EL (cell line): ENCODE results near the gene PPP1R16B.

Experiments
- DNase-seq: peaks from one replicate; pipeline ENCODE4 v3.0.0-alpha.2; 2016

PPP1R16B gene

DNA sequence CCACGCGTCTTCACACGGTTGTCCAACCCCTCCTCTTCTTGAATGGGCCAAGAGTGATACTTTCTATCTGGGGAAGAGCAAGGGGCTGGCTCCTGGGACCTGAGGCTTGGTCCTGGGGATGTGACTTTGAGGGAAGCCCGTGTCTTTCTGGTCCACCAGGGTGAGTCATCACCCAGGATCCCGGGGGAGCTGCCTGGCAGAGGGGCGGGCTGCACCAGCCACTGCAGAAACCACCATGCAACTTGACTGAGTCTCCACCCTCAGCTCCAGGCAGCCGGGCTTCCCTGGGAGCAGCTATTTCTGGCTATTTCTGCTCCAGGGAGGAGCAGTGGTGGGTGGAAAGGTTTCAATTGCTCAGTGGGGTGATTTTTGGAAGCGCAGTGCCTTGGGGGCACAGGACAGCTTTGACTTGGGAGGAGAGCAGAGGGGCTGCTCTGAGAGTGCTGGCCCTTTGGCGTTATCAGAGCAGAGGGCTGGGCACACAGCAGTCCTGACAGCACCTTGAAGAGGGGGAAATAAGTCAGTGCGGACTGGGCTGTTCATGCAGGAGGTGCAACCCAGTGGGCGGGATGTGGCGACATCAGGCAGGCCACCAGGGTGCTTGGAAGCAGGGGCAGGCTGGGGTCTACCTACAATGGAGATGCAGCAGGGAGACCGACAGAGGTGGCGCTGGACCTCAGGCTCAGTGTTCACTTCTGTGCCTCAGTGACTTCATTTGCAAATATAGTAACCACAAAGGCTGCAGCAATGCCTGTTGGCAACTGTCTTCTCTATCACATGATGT lies 75.6 kb downstream of the PPP1R16B start:
- peak; percentile 10 for DNase-seq

GRCh38 chr20:38881806-38882440 lies 76.4 kb downstream of the PPP1R16B start:
- DNase-seq, result no peak

DNA sequence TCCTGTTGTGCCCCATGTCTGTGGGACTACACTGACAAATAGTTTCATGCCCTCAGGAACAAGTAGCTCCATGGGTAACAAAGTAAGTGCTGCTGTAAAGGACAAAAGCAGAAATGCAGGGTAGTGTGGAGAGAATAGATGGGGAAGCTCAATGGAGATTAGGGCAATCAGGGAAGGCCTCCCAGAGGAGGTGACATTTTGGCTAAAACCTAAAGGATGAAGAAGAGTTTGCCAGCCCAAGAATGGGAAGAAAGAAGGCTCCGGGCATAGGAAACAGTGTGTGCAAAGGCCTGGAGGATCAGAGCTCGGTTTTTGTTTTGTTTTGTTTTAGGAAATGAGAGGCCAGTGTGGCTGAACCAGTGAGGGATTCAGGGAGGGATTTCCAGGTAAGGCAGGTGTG lies 77.1 kb downstream of the PPP1R16B start:
- DNase-seq, result no peak

- peak; percentile 31 for DNase-seq
Measured at GRCh38 chr20:38883081-38883980, 77.8 kb downstream of the PPP1R16B start.

GRCh38 chr20:38883981-38884733 lies 78.7 kb downstream of the PPP1R16B start:
- no peak for DNase-seq

- no peak for DNase-seq
Measured at GRCh38 chr20:38885357-38885756, 79.9 kb downstream of the PPP1R16B start.

GRCh38 chr20:38888059-38888831 lies 82.7 kb downstream of the PPP1R16B start:
- DNase-seq, result no peak

- DNase-seq, result no peak
Measured at GRCh38 chr20:38889050-38889449, 83.6 kb downstream of the PPP1R16B start.

GRCh38 chr20:38889792-38890496 lies 84.4 kb downstream of the PPP1R16B start:
- no peak for DNase-seq

DNA sequence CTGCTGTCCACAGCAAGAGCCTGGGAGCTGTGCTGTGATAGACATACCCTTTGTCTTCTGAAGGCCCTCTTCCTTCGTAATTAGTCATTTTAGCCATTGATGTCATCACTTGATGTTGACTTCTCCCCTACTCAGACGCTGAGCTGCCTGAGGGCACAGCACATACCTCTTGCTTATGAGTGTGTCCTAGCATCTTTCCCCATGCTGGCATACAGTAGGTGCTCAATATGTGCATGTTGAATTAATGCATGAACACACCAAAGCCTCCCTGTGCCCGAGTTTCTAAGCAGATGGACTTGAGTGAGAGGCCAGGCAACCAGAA lies 85.0 kb downstream of the PPP1R16B start:
- peak; percentile 11 for DNase-seq

DNA sequence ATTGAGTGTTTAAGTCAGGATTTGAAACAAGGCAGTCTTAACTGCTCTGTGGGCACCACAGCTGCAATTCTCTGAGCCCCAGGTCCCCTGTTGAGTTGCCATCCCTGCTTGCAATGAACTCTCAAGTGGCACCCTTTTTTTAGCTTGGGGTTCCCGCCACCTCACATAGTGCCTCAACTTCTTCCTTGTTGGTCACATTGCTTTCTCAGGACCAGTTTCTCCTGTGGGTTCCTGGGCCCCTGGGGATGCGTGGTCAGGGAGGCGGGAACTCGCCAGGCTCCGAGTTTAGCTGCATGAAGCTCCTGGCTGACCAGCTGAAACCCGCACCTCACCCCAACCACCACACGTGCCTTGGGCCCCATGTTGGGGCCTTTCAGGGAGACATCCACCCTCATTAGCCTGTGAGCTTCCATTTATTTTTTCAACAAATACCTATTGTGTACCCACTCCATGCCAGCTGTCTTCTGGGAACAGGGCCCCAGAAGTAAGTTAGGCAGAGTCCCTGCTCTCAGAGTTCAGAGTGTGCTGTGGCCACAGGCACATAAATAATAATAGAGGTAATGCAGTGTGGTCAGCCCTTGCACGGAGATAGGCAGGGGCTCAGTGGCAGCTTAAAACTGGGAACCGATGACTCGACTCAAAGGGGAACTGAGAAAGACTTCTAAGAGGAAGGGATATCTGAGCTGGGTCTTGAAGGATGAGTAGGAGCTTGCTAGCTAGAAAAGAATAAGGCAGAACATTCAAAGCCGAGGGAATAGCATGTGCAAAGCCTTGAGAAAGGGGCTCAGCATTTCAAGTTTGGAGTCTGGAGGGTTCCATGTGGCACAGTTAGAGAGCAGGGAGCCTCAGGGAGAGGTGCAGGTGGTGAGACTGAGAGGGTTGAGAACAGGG lies 86.8 kb downstream of the PPP1R16B start:
- DNase-seq, result no peak

- no peak for DNase-seq
Measured at GRCh38 chr20:38893056-38893564, 87.6 kb downstream of the PPP1R16B start.

DNA sequence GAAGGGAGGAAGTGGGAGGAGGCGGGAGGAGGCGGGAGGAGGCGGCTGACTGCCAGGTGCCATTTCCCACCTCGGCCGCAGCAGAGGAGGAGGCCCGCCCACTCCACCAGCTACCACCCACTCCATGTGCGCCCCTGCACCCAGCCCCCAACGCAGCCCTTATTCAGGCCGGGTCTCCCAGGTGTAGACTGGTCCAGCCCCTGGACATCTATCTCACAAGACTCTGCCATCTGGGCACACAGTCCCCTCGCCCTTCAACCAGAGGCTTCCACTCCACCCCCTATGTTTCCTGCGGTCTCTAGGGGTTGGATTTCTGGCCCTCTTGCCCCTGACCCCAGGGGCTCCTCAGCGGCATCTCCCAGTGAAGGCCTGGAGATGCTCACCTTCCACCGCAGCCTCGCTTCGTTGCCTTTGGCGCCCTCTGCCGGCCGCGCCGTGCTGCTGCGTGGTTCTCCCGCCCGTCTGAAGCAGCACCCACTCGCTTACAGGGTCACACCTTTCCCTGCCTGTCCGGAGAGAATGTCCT lies 88.1 kb downstream of the PPP1R16B start:
- peak; percentile 44 for DNase-seq

- no peak for DNase-seq
Measured at GRCh38 chr20:38894091-38894847, 88.8 kb downstream of the PPP1R16B start.

GRCh38 chr20:38895098-38895949 lies 89.8 kb downstream of the PPP1R16B start:
- no peak for DNase-seq

- DNase-seq, result no peak
Measured at GRCh38 chr20:38896009-38896594, 90.6 kb downstream of the PPP1R16B start.

DNA sequence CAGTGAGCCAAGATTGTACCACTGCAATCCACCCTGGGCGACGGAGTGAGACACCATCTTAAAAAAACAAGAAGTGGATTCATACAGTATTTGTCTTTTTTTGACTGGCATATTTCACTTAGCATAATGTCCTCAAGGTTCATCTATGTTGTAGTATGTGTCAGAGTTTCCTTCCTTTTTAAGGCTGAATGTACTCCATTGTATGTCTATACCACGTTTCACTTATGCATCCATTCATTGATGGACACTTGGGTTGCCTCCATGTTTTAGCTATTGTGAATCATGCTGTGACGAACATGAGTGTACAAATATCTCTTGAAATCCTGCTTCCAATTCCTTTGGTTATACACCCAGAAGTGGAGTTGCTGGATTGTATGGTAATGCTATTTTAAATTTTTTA lies 91.8 kb downstream of the PPP1R16B start:
- no peak for DNase-seq

- DNase-seq, result no peak
Measured at GRCh38 chr20:38900606-38901005, 95.1 kb downstream of the PPP1R16B start.
